GM12878 (cell line): ENCODE results near the gene SLC24A4. TPM values are rescaled to one million over a fixed set of nuclear protein-coding genes. Genes with fewer than 3 reads are reported as not detected.

Source experiments
- ATAC-seq: fragments of 200-7000 bp; cut with Tn5 transposase; 3 replicates; pipeline ENCODE4 v1.9.1; 2020; ENCODE audit warnings: mild to moderate bottlenecking, moderate library complexity
- BruUV-seq: library from RNA; stranded (reverse); fragments of 400-500 nt; replicated peaks from 2 replicates; lab custom pipeline; 2021; lab: Mats Ljungman, UMichigan
- CTCF ChIA-PET: fragments of 300-600 bp; sonication (Branson Sonifier 250); formaldehyde crosslinking; extraction: SDS; loops from one replicate; lab custom pipeline; 2021; ENCODE audit warnings: inconsistent platforms; lab: Yijun Ruan, JAX
- POLR2A ChIA-PET: fragments of 350-600 bp; formaldehyde crosslinking; extraction: SDS; loops from one replicate; lab custom pipeline; 2021; ENCODE audit warnings: inconsistent platforms; lab: Charles Lee
- RAD21 ChIA-PET: fragments of 300-600 bp; sonication (Branson Sonifier 250); formaldehyde crosslinking; loops from one replicate; lab custom pipeline; 2023; ENCODE audit warnings: antibody characterized with exemption; ENCODE audit not compliant: unreplicated experiment; lab: Charles Lee
- SMC1A ChIA-PET: fragments of 300-600 bp; sonication (Branson Sonifier 250); formaldehyde crosslinking; loops from one replicate; lab custom pipeline; 2023; ENCODE audit not compliant: unreplicated experiment, uncharacterized antibody; lab: Charles Lee
- DNase-seq: peaks from one replicate; pipeline ENCODE4 v3.0.0-alpha.2; 2011; ENCODE audit warnings: low read depth, low spot score
- FAIRE-seq: peaks from 3 replicates; lab custom pipeline; 2011; peaks lifted over from hg19 to GRCh38; lab: Jason Lieb, UNC
- H2AFZ ChIP-seq: 2 replicates; pipeline ENCODE4 v1.6.0; 2011; ENCODE audit warnings: low read depth, low read length, control low read depth; ENCODE audit not compliant: control insufficient read depth
- H3K27ac ChIP-seq: 2 replicates; pipeline ENCODE4 v1.5.1; 2011; ENCODE audit warnings: control low read depth; ENCODE audit not compliant: control insufficient read depth, insufficient read depth
- H3K27me3 ChIP-seq, 2 experiments: replicated peaks in 1 of 2; 2 replicates each; pipeline versions ENCODE4 v1.6.0 to v1.6.1; 2011; ENCODE audit warnings: low read length in 1 of 2; ENCODE audit not compliant: control insufficient read depth in 2 of 2, insufficient read depth in 2 of 2
- H3K36me3 ChIP-seq, 2 experiments: 2 replicates each; pipeline ENCODE4 v1.5.1; 2011; ENCODE audit warnings: low read length in 1 of 2; ENCODE audit not compliant: control insufficient read depth in 2 of 2, insufficient read depth in 2 of 2
- H3K4me1 ChIP-seq: 2 replicates; pipeline ENCODE4 v1.6.1; 2011; ENCODE audit warnings: mild to moderate bottlenecking, low read length, moderate library complexity, mixed read lengths; ENCODE audit not compliant: control insufficient read depth, insufficient read depth
- H3K4me2 ChIP-seq: 2 replicates; pipeline ENCODE4 v1.6.0; 2011; ENCODE audit warnings: control low read depth; ENCODE audit not compliant: control insufficient read depth, insufficient read depth
- H3K4me3 ChIP-seq: fragments of 200-600 bp; sonication (generic); 2 replicates; pipeline ENCODE4 v1.5.1; 2016
- H3K79me2 ChIP-seq: 2 replicates; pipeline ENCODE4 v1.6.0; 2011; ENCODE audit warnings: low read length; ENCODE audit not compliant: control insufficient read depth, insufficient read depth
- H3K9ac ChIP-seq: 2 replicates; pipeline ENCODE4 v1.8.0; 2011; ENCODE audit warnings: low read length, control low read depth, mixed read lengths; ENCODE audit not compliant: control insufficient read depth, insufficient read depth
- H3K9me3 ChIP-seq: replicated peaks from 3 replicates; pipeline ENCODE4 v1.5.1; 2011; ENCODE audit warnings: mild to moderate bottlenecking, low read length; ENCODE audit not compliant: control insufficient read depth, insufficient read depth
- H4K20me1 ChIP-seq: 2 replicates; pipeline ENCODE4 v1.6.0; 2011; ENCODE audit not compliant: control insufficient read depth, insufficient read depth
- ATF2 ChIP-seq: IDR thresholded peaks from 2 replicates; pipeline ENCODE4 v1.6.1; 2012; ENCODE audit warnings: low read length, inconsistent platforms
- CBFB ChIP-seq: IDR thresholded peaks from 2 replicates; pipeline ENCODE4 v1.6.1; 2016; ENCODE audit warnings: antibody characterized with exemption, low read depth
- CBX5 ChIP-seq: sonication (generic); IDR thresholded peaks from 2 replicates; pipeline ENCODE4 v1.6.1; 2016; ENCODE audit warnings: low read depth, moderate library complexity, mild to moderate bottlenecking, inconsistent platforms
- CHD2 ChIP-seq: IDR thresholded peaks from 2 replicates; pipeline ENCODE4 v1.6.1; 2011; ENCODE audit warnings: low read depth, low read length, improper control_type of control experiment, borderline replicate concordance
- CREM ChIP-seq: IDR thresholded peaks from 2 replicates; pipeline ENCODE4 v1.6.1; 2014; ENCODE audit warnings: antibody characterized with exemption, low read depth
- HDGF ChIP-seq: fragments of 450-650 bp; IDR thresholded peaks from 2 replicates; pipeline ENCODE4 v1.6.1; 2016; ENCODE audit warnings: antibody characterized with exemption
- IRF4 ChIP-seq: IDR thresholded peaks from 2 replicates; pipeline ENCODE4 v1.6.1; 2011; ENCODE audit warnings: low read depth, low read length
- NFYA ChIP-seq: IDR thresholded peaks from 2 replicates; pipeline ENCODE4 v1.6.1; 2011; ENCODE audit warnings: low read depth, mild to moderate bottlenecking, low read length, improper control_type of control experiment, borderline replicate concordance
- NR2F1 ChIP-seq: fragments of 450-650 bp; conservative IDR thresholded peaks from 2 replicates; pipeline ENCODE4 v1.6.1; 2017; ENCODE audit warnings: mild to moderate bottlenecking
- POU2F2 ChIP-seq: IDR thresholded peaks from 3 replicates; pipeline ENCODE4 v1.6.1; 2011; ENCODE audit warnings: low read depth, mild to moderate bottlenecking, low read length, borderline replicate concordance
- RCOR1 ChIP-seq: conservative IDR thresholded peaks from 2 replicates; pipeline ENCODE4 v1.6.1; 2012; ENCODE audit warnings: low read depth, low read length, improper control_type of control experiment
- RUNX3 ChIP-seq: IDR thresholded peaks from 2 replicates; pipeline ENCODE4 v1.6.1; 2012; ENCODE audit warnings: low read length, inconsistent platforms
- SP1 ChIP-seq: IDR thresholded peaks from one replicate; pipeline ENCODE4 v1.6.1; 2011; ENCODE audit warnings: low read depth, low read length
- SREBF1 ChIP-seq: IDR thresholded peaks from 2 replicates; pipeline ENCODE4 v1.6.1; 2012; ENCODE audit warnings: mild to moderate bottlenecking, low read length
- SRF ChIP-seq, 2 experiments: IDR thresholded peaks; 2 replicates each; pipeline ENCODE4 v1.6.1; 2011; ENCODE audit warnings: low read depth in 2 of 2, low read length in 2 of 2, mild to moderate bottlenecking in 1 of 2, moderate library complexity in 1 of 2
- TCF12 ChIP-seq: IDR thresholded peaks from 2 replicates; pipeline ENCODE4 v1.6.1; 2011; ENCODE audit warnings: low read depth, mild to moderate bottlenecking, low read length
- USF1 ChIP-seq: IDR thresholded peaks from 2 replicates; pipeline ENCODE4 v1.6.1; 2011; ENCODE audit warnings: borderline replicate concordance, low read depth, mild to moderate bottlenecking, moderate library complexity, mixed read lengths, low read length; ENCODE audit not compliant: insufficient read depth; ENCODE audit errors: extremely low read length
- WRNIP1 ChIP-seq: IDR thresholded peaks from 2 replicates; pipeline ENCODE4 v1.6.1; 2011; ENCODE audit warnings: low read depth, low read length, improper control_type of control experiment, borderline replicate concordance
- WGBS: methylation state at CpG from one replicate; pipeline ENCODE4 v1.1.6; 2016; ENCODE audit warnings: low lambda C conversion rate; ENCODE audit not compliant: insufficient replicate concordance, insufficient coverage; ENCODE audit errors: missing lambda C conversion rate; 5-methylcytosine and 5-hydroxymethylcytosine counted together
- in situ Hi-C: fragments of 300-500 bp; cut with MboI; formaldehyde crosslinking; loops from 9 replicates; pipeline ENCODE4 v1.14.3; 2018; ENCODE audit warnings: mixed read lengths
- intact Hi-C: fragments of 100-400 bp; cut with micrococcal nuclease; formaldehyde crosslinking; loops from one replicate; pipeline ENCODE4 v1.14.2; 2022; ENCODE audit not compliant: unreplicated experiment
- polyA plus RNA-seq, 11 experiments: library from polyadenylated mRNA; depleted of rRNA in 4 of 11; unstranded in 6 of 11; stranded (reverse) in 5 of 11; fragments of >200 nt; fragmentation: Nextera tagmentation in 4 of 11; fragmentation: Illumina TruSeq in 1 of 11; extraction: Ambion mirVana in 4 of 11; extraction: Trizol in 1 of 11; gene quantifications; 1 replicate in 1 of 11; 2 replicates in 10 of 11; pipeline versions ENCODE4 v1.2.1 to v1.2.3, GENCODE V29; 2011 to 2016; ENCODE audit warnings: inconsistent platforms in 2 of 11, missing spikeins in 2 of 11, low read depth in 1 of 11
- total RNA-seq, 4 experiments: library from RNA; depleted of rRNA in 3 of 4; stranded (reverse); fragments of >200 nt in 3 of 4; fragmentation: Illumina TruSeq in 1 of 4; extraction: Trizol in 1 of 4; gene quantifications; 2 replicates each; pipeline versions ENCODE4 v1.2.1 to v1.2.3, GENCODE V29; 2013 to 2021

SLC24A4 gene
- total and polyA plus RNA-seq, 10 of the 15 experiments (the other 5 are each of a cell fraction or from before 2014, with no cell fraction given), result under 0.01 to 0.46 (median 0.04) TPM; not detected in 5

- ChIA-PET CTCF (interaction anchor here (1.3 to 5.7 kb wide), 5 partner anchors 12 to 261 kb away, joined by 4 to 77 read pairs (median 11); partner anchors contain the start of genes CPSF2 and NDUFB1), SMC1A (interaction anchor here (1.0 to 3.8 kb wide), 5 partner anchors 14 to 219 kb away, joined by 3 to 27 read pairs (median 5); no protein-coding TSS in a partner anchor), POLR2A (interaction anchor here (0.7 kb wide), 1 partner anchor 326 kb away, joined by 6 read pairs; no protein-coding TSS in a partner anchor), RAD21 (interaction anchor here (0.7 to 1.9 kb wide), 3 partner anchors 215 to 979 kb away, joined by 3 to 8 read pairs (median 7); partner anchors contain the start of gene ATXN3)
- Histone ChIP-seq H2AFZ (no peak overlapping the region), H3K4me3 (no peak overlapping the region), H3K9me3 (no peaks in the 10 kb centered on the region), H3K27me3 (peaks cover 0 to 3% of the 10 kb centered on the region in 2 experiments; a peak in 1 of 4 replicates), H3K4me2 (no peak overlapping the region), H4K20me1 (peaks cover 3% of the 10 kb centered on the region; the same call in 1 of the 2 replicates), H3K27ac (no peak overlapping the region), H3K4me1 (no peaks in the 10 kb centered on the region; the same call in 1 of the 2 replicates), H3K9ac (no peak overlapping the region), H3K36me3 (no peaks in the 10 kb centered on the region), H3K79me2 (no peaks in the 10 kb centered on the region)
- ATAC-seq (no peak), DNase-seq (no peak), FAIRE-seq (no peak)
- intact Hi-C loops (loop anchor here (5.0 kb wide), 1 partner anchor 216 kb away; no protein-coding TSS in a partner anchor), in situ Hi-C loops (no loop called here)
- BruUV-seq, result no TSS peak
- TF ChIP-seq USF1 (no peak), CBFB (no peak), SP1 (no peak), CBX5 (no peak), CREM (no peak), NFYA (no peak), SRF (IDR thresholded peaks at IDR 0.05; ENCODE audit: low read depth in 2 of 2, low read length in 2 of 2) (no peak), IRF4 (no peak), SREBF1 (no peak), RCOR1 (no peak), POU2F2 (no peak), CHD2 (no peak), RUNX3 (no peak), WRNIP1 (no peak), NR2F1 (no peak), ATF2 (no peak), HDGF (no peak), TCF12 (no peak)
- 29% methylated on average over 3 of the region's 3 CpGs for WGBS
Observed at GRCh38 chr14:92353447-92353846, 30.5 kb downstream of the SLC24A4 start.
